Endothelial cell of umbilical vein (primary cell): Measurements from ENCODE around the gene LYRM7.

Experiments used
- CTCF ChIP-seq, 2 donors: IDR thresholded peaks; 1 replicate in 1 of 2; 2 replicates in 1 of 2; pipeline ENCODE4 v1.5.1; 2011; ENCODE audit warnings: low read length in 2 of 2, mild to moderate bottlenecking in 2 of 2, moderate library complexity in 2 of 2, control low read depth in 1 of 2, inconsistent platforms in 1 of 2, low read depth in 1 of 2; ENCODE audit not compliant: insufficient read depth in 1 of 2; ENCODE audit errors: extremely low read depth in 1 of 2
- EZH2 ChIP-seq: IDR thresholded peaks from 2 replicates; pipeline ENCODE4 v1.6.1; 2012; ENCODE audit warnings: borderline replicate concordance, low read depth, mild to moderate bottlenecking, moderate library complexity, low read length, inconsistent platforms; ENCODE audit not compliant: severe bottlenecking
- POLR2AphosphoS5 ChIP-seq: IDR thresholded peaks from 2 replicates; pipeline ENCODE4 v1.6.1; 2012; ENCODE audit warnings: low read depth, mild to moderate bottlenecking, control low read depth, low read length, moderate library complexity; ENCODE audit not compliant: insufficient read depth

GRCh38 chr5:131185523-131186104, 14.9 kb downstream of the LYRM7 start:
- no peak for TF ChIP-seq CTCF (IDR thresholded peaks at IDR 0.05; ENCODE audit: extremely low read depth in 1 of 2, insufficient read depth in 1 of 2, low read depth in 1 of 2, low read length in 2 of 2)
- no peak for TF ChIP-seq EZH2
- no peak for TF ChIP-seq POLR2AphosphoS5
